A549 (cell line): ENCODE measurements around the gene HIF1A. TPM values are rescaled to one million over a fixed set of nuclear protein-coding genes. Genes with fewer than 3 reads are reported as not detected.

Experiments
- ATAC-seq, 2 experiments: fragments of 200-7000 bp in 1 of 2; fragments of >200 bp in 1 of 2; cut with Nextera tagmentation in 1 of 2; cut with Tn5 transposase in 1 of 2; 3 replicates each; pipeline versions ENCODE4 v1.8.0 to v1.9.1; 2018 to 2020; ENCODE audit warnings: mild to moderate bottlenecking in 1 of 2, moderate library complexity in 1 of 2
- CTCF ChIA-PET: fragments of 300-600 bp; sonication (Branson Sonifier 250); formaldehyde crosslinking; extraction: SDS; loops from one replicate; lab custom pipeline; 2021; ENCODE audit warnings: antibody characterized with exemption, inconsistent platforms; lab: Yijun Ruan, JAX
- POLR2A ChIA-PET: fragments of 350-600 bp; formaldehyde crosslinking; extraction: SDS; loops from one replicate; lab custom pipeline; 2021; ENCODE audit warnings: antibody characterized with exemption, inconsistent platforms; lab: Yijun Ruan, JAX
- DNase-seq, 2 experiments: peaks; one replicate each; pipeline versions ENCODE4 v3.0.0 to v3.0.0-alpha.2; 2011 to 2016; ENCODE audit warnings: low read depth in 1 of 2, low spot score in 1 of 2
- FAIRE-seq: peaks from 2 replicates; lab custom pipeline; 2011; peaks lifted over from hg19 to GRCh38; lab: Jason Lieb, UNC
- H3K27ac ChIP-seq, 2 experiments: fragments of >200 bp; sonication (Bioruptor Twin); formaldehyde crosslinking; 3 replicates each; pipeline ENCODE4 v1.5.1; 2016 to 2017
- H3K4me1 ChIP-seq: fragments of >200 bp; sonication (Bioruptor Twin); formaldehyde crosslinking; 3 replicates; pipeline ENCODE4 v1.6.1; 2016
- H3K4me2 ChIP-seq: fragments of >200 bp; sonication (Bioruptor Twin); formaldehyde crosslinking; 3 replicates; pipeline ENCODE4 v1.6.1; 2016
- H3K4me3 ChIP-seq: fragments of >200 bp; sonication (Bioruptor Twin); formaldehyde crosslinking; 3 replicates; pipeline ENCODE4 v1.5.1; 2016
- H3K9me3 ChIP-seq: fragments of >200 bp; sonication (Bioruptor Twin); formaldehyde crosslinking; 3 replicates; pipeline ENCODE4 v1.6.1; 2016
- ATOH8 ChIP-seq: fragments of 250-450 bp; sonication (Bioruptor Pico); IDR thresholded peaks from 2 replicates; pipeline ENCODE4 v1.5.0; 2020; ENCODE audit warnings: low read depth, mild to moderate bottlenecking, moderate library complexity
- BCL3 ChIP-seq: fragments of >200 bp; sonication (Bioruptor Twin); formaldehyde crosslinking; IDR thresholded peaks from 3 replicates; pipeline ENCODE4 v1.6.1; 2016
- BHLHE40 ChIP-seq: IDR thresholded peaks from 2 replicates; pipeline ENCODE4 v1.6.1; 2012; ENCODE audit warnings: low read depth, low read length, inconsistent platforms
- CBX8 ChIP-seq: fragments of 200-600 bp; sonication (generic); IDR thresholded peaks from 2 replicates; pipeline ENCODE4 v1.6.1; 2016
- CHD2 ChIP-seq: fragments of 150-350 bp; IDR thresholded peaks from 2 replicates; pipeline ENCODE4 v1.6.1; 2014; ENCODE audit warnings: low read length; ENCODE audit not compliant: partially characterized antibody
- EHF ChIP-seq: fragments of 250-450 bp; sonication (Bioruptor Pico); IDR thresholded peaks from 2 replicates; pipeline ENCODE4 v1.5.0; 2020; ENCODE audit warnings: mild to moderate bottlenecking
- EHMT2 ChIP-seq: fragments of 200-600 bp; sonication (generic); IDR thresholded peaks from 2 replicates; pipeline ENCODE4 v1.6.1; 2016; ENCODE audit warnings: antibody characterized with exemption, low read depth, mild to moderate bottlenecking, moderate library complexity
- FOXS1 ChIP-seq: fragments of 250-450 bp; sonication (Bioruptor Pico); IDR thresholded peaks from 2 replicates; pipeline ENCODE4 v1.5.0; 2020; ENCODE audit warnings: mild to moderate bottlenecking, moderate library complexity
- GATA3 ChIP-seq: IDR thresholded peaks from 2 replicates; pipeline ENCODE4 v1.6.1; 2012; ENCODE audit warnings: borderline replicate concordance
- HDAC2 ChIP-seq: fragments of 200-600 bp; sonication (generic); IDR thresholded peaks from 2 replicates; pipeline ENCODE4 v1.6.1; 2016
- HES2 ChIP-seq: fragments of >200 bp; sonication (Bioruptor Twin); formaldehyde crosslinking; IDR thresholded peaks from 2 replicates; pipeline ENCODE4 v1.6.1; 2016
- HEYL ChIP-seq: fragments of 250-450 bp; sonication (Bioruptor Pico); IDR thresholded peaks from 2 replicates; pipeline ENCODE4 v1.8.0; 2021; ENCODE audit warnings: mild to moderate bottlenecking, moderate library complexity
- HOXB5 ChIP-seq: fragments of 250-450 bp; sonication (Bioruptor Pico); IDR thresholded peaks from 2 replicates; pipeline ENCODE4 v1.5.0; 2020; ENCODE audit warnings: mild to moderate bottlenecking, moderate library complexity
- KDM5A ChIP-seq: fragments of 200-600 bp; sonication (generic); IDR thresholded peaks from 2 replicates; pipeline ENCODE4 v1.6.1; 2016; ENCODE audit warnings: antibody characterized with exemption, mild to moderate bottlenecking
- MAX ChIP-seq: IDR thresholded peaks from 2 replicates; pipeline ENCODE4 v1.6.1; 2012
- MYC ChIP-seq: IDR thresholded peaks from 2 replicates; pipeline ENCODE4 v1.6.1; 2012; ENCODE audit warnings: mild to moderate bottlenecking, inconsistent platforms, low read length, improper control_type of control experiment, borderline replicate concordance
- NFE2L2 ChIP-seq: fragments of 150-350 bp; conservative IDR thresholded peaks from 2 replicates; pipeline ENCODE4 v1.6.1; 2014; ENCODE audit warnings: low read length
- NPAS2 ChIP-seq: fragments of 250-450 bp; sonication (Bioruptor Pico); IDR thresholded peaks from 2 replicates; pipeline ENCODE4 v1.8.0; 2022; ENCODE audit warnings: mild to moderate bottlenecking, moderate library complexity, borderline replicate concordance
- PHF8 ChIP-seq: fragments of 200-600 bp; sonication (generic); IDR thresholded peaks from 2 replicates; pipeline ENCODE4 v1.6.1; 2016; ENCODE audit warnings: low read depth, mild to moderate bottlenecking, antibody characterized with exemption, moderate library complexity, borderline replicate concordance
- RAD21 ChIP-seq, 2 experiments: fragments of >200 bp in 1 of 2; sonication (Bioruptor Twin) in 1 of 2; formaldehyde crosslinking in 1 of 2; IDR thresholded peaks in 1 of 2; conservative IDR thresholded peaks in 1 of 2; 2 replicates in 1 of 2; 3 replicates in 1 of 2; pipeline ENCODE4 v1.6.1; 2012 to 2018; ENCODE audit warnings: inconsistent platforms in 1 of 2
- RCOR1 ChIP-seq: fragments of 150-350 bp; IDR thresholded peaks from 2 replicates; pipeline ENCODE4 v1.6.1; 2014; ENCODE audit warnings: antibody characterized with exemption, low read length, low read depth
- REST ChIP-seq: fragments of 200-600 bp; sonication (generic); IDR thresholded peaks from 2 replicates; pipeline ENCODE4 v1.6.1; 2016; ENCODE audit warnings: antibody characterized with exemption, mild to moderate bottlenecking, moderate library complexity
- RFX5 ChIP-seq: fragments of 450-650 bp; IDR thresholded peaks from 2 replicates; pipeline ENCODE4 v1.7.1; 2014; ENCODE audit warnings: antibody characterized with exemption, mild to moderate bottlenecking, moderate library complexity
- RNF2 ChIP-seq: fragments of 200-600 bp; sonication (generic); IDR thresholded peaks from 2 replicates; pipeline ENCODE4 v1.6.1; 2016; ENCODE audit warnings: low read depth, mild to moderate bottlenecking, antibody characterized with exemption, moderate library complexity, borderline replicate concordance
- SMC3 ChIP-seq: fragments of >200 bp; sonication (Bioruptor Twin); formaldehyde crosslinking; IDR thresholded peaks from 3 replicates; pipeline ENCODE4 v1.6.1; 2018; ENCODE audit warnings: inconsistent platforms
- SREBF2 ChIP-seq: fragments of 450-650 bp; IDR thresholded peaks from 2 replicates; pipeline ENCODE4 v1.6.1; 2014; ENCODE audit warnings: mild to moderate bottlenecking, moderate library complexity
- TFCP2L1 ChIP-seq: fragments of 250-450 bp; sonication (Bioruptor Pico); IDR thresholded peaks from 2 replicates; pipeline ENCODE4 v1.5.0; 2021; ENCODE audit warnings: mild to moderate bottlenecking
- USF2 ChIP-seq: fragments of 450-650 bp; IDR thresholded peaks from 2 replicates; pipeline ENCODE4 v1.6.1; 2014; ENCODE audit warnings: antibody characterized with exemption
- ZFP36 ChIP-seq: fragments of 450-650 bp; IDR thresholded peaks from 2 replicates; pipeline ENCODE4 v1.6.1; 2014; ENCODE audit warnings: borderline replicate concordance; ENCODE audit not compliant: partially characterized antibody
- ZNF302 ChIP-seq: fragments of 250-450 bp; sonication (Bioruptor Pico); IDR thresholded peaks from 2 replicates; pipeline ENCODE4 v1.9.0; 2021; ENCODE audit warnings: inconsistent platforms, mild to moderate bottlenecking, moderate library complexity
- WGBS: methylation state at CpG from one replicate; pipeline ENCODE4 v1.1.6; 2017; ENCODE audit errors: missing lambda C conversion rate; 5-methylcytosine and 5-hydroxymethylcytosine counted together
- polyA plus RNA-seq, 4 experiments: library from polyadenylated mRNA; depleted of rRNA in 3 of 4; stranded (reverse); fragments of >200 nt; fragmentation: RNase III in 1 of 4; extraction: RNeasy Plus Mini Kit Qiagen cat#74134 plus additional on column Dnase treatment in 1 of 4; gene quantifications; 2 replicates in 3 of 4; 3 replicates in 1 of 4; pipeline ENCODE4 v1.2.3, GENCODE V29; 2011 to 2017

Gene HIF1A
- polyA plus RNA-seq, 2 of the 4 experiments (the other 2 are of a cell fraction): 284 to 391 TPM

GRCh38 chr14:61690039-61690438 is 5.3 kb upstream of the HIF1A start:
- H3K4me3 ChIP-seq: no peak overlapping the region
- peaks cover 9% of the 10 kb centered on the region; the same call in 2 of the 3 replicates for H3K4me1 ChIP-seq
- H3K27ac ChIP-seq: peak overlapping the region in 1 of 2 experiments; percentile 17; a peak in 1 of 6 replicates
- TF ChIP-seq EHF (CRISPR knock-in tag) (no peak), KDM5A (no peak), NFE2L2 (no peak), NPAS2 (CRISPR knock-in tag) (no peak), MYC (no peak), CHD2 (no peak), PHF8 (no peak), RCOR1 (no peak), FOXS1 (CRISPR knock-in tag) (no peak), CBX8 (no peak), SREBF2 (no peak), RAD21 (conservative IDR thresholded peaks at IDR 0.05 in 1 of 2, IDR thresholded peaks at IDR 0.05 in 1 of 2) (no peak), ZNF302 (CRISPR knock-in tag) (no peak), TFCP2L1 (CRISPR knock-in tag) (no peak), HES2 (no peak), RFX5 (no peak), ZFP36 (no peak)
- WGBS: 47% methylated on average over 3 of the region's 3 CpGs
- POLR2A ChIA-PET: interaction anchor here (0.5 kb wide), 1 partner anchor 178 kb away, joined by 3 read pairs; no protein-coding TSS in a partner anchor
- ATAC-seq (no peak), FAIRE-seq (no peak), DNase-seq (no peak)
- peaks cover 13% of the 10 kb centered on the region; the same call in 1 of the 3 replicates for H3K9me3 ChIP-seq
- no peak overlapping the region for H3K4me2 ChIP-seq
- CTCF ChIA-PET: no interaction called here

- peaks cover 13% of the 10 kb centered on the region; the same call in 1 of the 3 replicates for H3K9me3 ChIP-seq
- DNase-seq (no peak), ATAC-seq (no peak), FAIRE-seq (no peak)
- no peak overlapping the region for H3K4me2 ChIP-seq
- POLR2A ChIA-PET: no interaction called here
- TF ChIP-seq ATOH8: no peak
- TF ChIP-seq HES2: no peak
- TF ChIP-seq HDAC2: no peak
- no peak for TF ChIP-seq ZFP36
- TF ChIP-seq BHLHE40: no peak
- TF ChIP-seq HEYL: no peak
- TF ChIP-seq USF2: no peak
- no peak for TF ChIP-seq HOXB5
- TF ChIP-seq REST: no peak
- TF ChIP-seq RNF2: no peak
- TF ChIP-seq RFX5: no peak
- TF ChIP-seq MAX: no peak
- TF ChIP-seq GATA3: no peak
- no peak for TF ChIP-seq BCL3
- TF ChIP-seq CHD2: no peak
- no peak for TF ChIP-seq SMC3
- no peak for TF ChIP-seq CBX8
- TF ChIP-seq EHMT2: no peak
- TF ChIP-seq EHF (CRISPR knock-in tag): no peak
- peak overlapping the region in 1 of 2 experiments; percentile 20; a peak in 2 of 6 replicates for H3K27ac ChIP-seq
- peaks cover 9% of the 10 kb centered on the region; the same call in 2 of the 3 replicates for H3K4me1 ChIP-seq
- H3K4me3 ChIP-seq: no peak overlapping the region
- WGBS: 91% methylated on average over 2 of the region's 2 CpGs
- CTCF ChIA-PET: interaction anchor here (0.7 to 1.9 kb wide), 4 partner anchors 40 to 133 kb away, joined by 3 to 4 read pairs (median 4); no protein-coding TSS in a partner anchor
These were observed 4.3 kb upstream of the HIF1A start for GRCh38 chr14:61690982-61691381.
